Ishikawa (cell line): ENCODE measurements around the gene NRBP1.

Experiments
- CEBPB ChIP-seq: IDR thresholded peaks from 2 replicates; pipeline ENCODE4 v1.6.1; 2012
- CREB1 ChIP-seq: IDR thresholded peaks from 2 replicates; pipeline ENCODE4 v1.6.1; 2012; ENCODE audit warnings: low read depth
- EGR1 ChIP-seq: IDR thresholded peaks from 2 replicates; pipeline ENCODE4 v1.6.1; 2012
- EP300 ChIP-seq: IDR thresholded peaks from 2 replicates; pipeline ENCODE4 v1.6.1; 2012; ENCODE audit warnings: borderline replicate concordance
- FOXM1 ChIP-seq: IDR thresholded peaks from 2 replicates; pipeline ENCODE4 v1.6.1; 2012; ENCODE audit warnings: low read depth, borderline replicate concordance
- NFIC ChIP-seq: IDR thresholded peaks from 2 replicates; pipeline ENCODE4 v1.6.1; 2012
- RAD21 ChIP-seq: IDR thresholded peaks from 2 replicates; pipeline ENCODE4 v1.6.1; 2012; ENCODE audit warnings: low read depth
- TAF1 ChIP-seq: IDR thresholded peaks from 2 replicates; pipeline ENCODE4 v1.6.1; 2012; ENCODE audit warnings: low read depth, mild to moderate bottlenecking
- TCF12 ChIP-seq: IDR thresholded peaks from 2 replicates; pipeline ENCODE4 v1.6.1; 2012; ENCODE audit warnings: low read depth
- TEAD4 ChIP-seq: IDR thresholded peaks from 2 replicates; pipeline ENCODE4 v1.6.1; 2012
- YY1 ChIP-seq: IDR thresholded peaks from 2 replicates; pipeline ENCODE4 v1.6.1; 2012; ENCODE audit warnings: low read depth
- ZBTB7A ChIP-seq: IDR thresholded peaks from 2 replicates; pipeline ENCODE4 v1.6.1; 2012; ENCODE audit warnings: low read depth
- TF ChIP-seq, protein P1 (sequence below): IDR thresholded peaks from 2 replicates; pipeline ENCODE4 v1.6.1; 2012
- TF ChIP-seq, protein P2 (sequence below): IDR thresholded peaks from 2 replicates; pipeline ENCODE4 v1.6.1; 2012; ENCODE audit warnings: low read depth, mild to moderate bottlenecking
- TF ChIP-seq, protein P3 (sequence below): IDR thresholded peaks from 2 replicates; pipeline ENCODE4 v1.6.1; 2012

The NRBP1 gene

DNA sequence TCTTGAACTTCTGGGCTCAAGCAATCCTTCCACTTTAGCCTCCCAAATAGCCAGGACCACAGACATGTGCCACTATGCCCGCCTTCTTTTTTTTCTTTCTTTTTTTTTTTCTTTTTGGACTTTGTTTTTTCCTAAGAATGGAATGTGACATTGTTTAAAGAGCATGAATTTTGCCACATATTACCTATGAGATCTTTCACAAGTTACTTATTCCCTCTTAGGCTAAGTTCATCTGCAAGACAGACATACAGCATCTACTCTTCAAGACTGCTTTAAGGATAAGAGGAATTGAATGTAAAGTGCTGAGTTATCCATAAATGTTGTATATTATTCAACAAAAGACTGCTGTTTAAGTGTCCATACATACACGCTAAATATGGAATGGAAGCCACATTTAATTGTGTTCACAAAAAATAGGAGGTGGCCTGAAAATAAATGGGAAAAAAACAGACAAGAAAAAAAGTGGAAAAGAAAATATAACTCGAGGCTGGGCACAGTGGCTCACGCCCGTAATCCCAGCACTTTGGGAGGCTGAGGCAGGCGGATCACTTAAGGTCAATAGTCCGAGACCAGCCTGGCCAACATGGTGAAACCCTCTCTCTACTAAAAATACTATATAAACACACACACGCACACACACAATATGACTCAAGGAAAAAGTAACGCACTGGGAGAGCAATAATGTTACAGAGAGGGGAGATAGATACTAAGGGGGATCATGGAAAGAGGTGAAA lies 15.8 kb upstream of the NRBP1 start:
- TF ChIP-seq TEAD4 (no peak), RAD21 (no peak), FOXM1 (no peak), EP300 (no peak), CEBPB (no peak), NFIC (no peak), ZBTB7A (no peak), TAF1 (no peak), CREB1 (no peak)
- TF ChIP-seq, protein P1, sequence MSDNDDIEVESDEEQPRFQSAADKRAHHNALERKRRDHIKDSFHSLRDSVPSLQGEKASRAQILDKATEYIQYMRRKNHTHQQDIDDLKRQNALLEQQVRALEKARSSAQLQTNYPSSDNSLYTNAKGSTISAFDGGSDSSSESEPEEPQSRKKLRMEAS, result no peak

DNA sequence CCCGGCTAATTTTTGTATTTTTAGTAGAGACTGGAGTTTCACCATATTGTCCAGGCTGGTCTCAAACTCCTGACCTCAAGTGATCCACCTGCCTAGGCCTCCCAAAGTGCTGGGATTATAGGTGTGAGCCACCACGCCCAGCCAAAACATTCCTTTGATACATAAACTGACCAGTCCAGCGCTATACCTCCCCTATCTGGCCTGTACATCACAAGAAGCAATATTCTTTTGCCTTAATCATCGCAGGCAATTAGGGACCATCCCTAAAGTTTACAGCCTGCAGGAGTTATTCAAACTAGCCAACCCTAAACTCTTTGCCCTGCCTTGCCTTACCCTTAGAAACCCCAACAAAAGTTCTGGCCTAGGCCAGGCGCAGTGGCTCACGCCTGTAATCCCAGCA lies 12.3 kb upstream of the NRBP1 start:
- TF ChIP-seq, protein P2, sequence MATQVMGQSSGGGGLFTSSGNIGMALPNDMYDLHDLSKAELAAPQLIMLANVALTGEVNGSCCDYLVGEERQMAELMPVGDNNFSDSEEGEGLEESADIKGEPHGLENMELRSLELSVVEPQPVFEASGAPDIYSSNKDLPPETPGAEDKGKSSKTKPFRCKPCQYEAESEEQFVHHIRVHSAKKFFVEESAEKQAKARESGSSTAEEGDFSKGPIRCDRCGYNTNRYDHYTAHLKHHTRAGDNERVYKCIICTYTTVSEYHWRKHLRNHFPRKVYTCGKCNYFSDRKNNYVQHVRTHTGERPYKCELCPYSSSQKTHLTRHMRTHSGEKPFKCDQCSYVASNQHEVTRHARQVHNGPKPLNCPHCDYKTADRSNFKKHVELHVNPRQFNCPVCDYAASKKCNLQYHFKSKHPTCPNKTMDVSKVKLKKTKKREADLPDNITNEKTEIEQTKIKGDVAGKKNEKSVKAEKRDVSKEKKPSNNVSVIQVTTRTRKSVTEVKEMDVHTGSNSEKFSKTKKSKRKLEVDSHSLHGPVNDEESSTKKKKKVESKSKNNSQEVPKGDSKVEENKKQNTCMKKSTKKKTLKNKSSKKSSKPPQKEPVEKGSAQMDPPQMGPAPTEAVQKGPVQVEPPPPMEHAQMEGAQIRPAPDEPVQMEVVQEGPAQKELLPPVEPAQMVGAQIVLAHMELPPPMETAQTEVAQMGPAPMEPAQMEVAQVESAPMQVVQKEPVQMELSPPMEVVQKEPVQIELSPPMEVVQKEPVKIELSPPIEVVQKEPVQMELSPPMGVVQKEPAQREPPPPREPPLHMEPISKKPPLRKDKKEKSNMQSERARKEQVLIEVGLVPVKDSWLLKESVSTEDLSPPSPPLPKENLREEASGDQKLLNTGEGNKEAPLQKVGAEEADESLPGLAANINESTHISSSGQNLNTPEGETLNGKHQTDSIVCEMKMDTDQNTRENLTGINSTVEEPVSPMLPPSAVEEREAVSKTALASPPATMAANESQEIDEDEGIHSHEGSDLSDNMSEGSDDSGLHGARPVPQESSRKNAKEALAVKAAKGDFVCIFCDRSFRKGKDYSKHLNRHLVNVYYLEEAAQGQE, result no peak
- TF ChIP-seq CREB1 (no peak), EGR1 (no peak), TCF12 (no peak), ZBTB7A (no peak), RAD21 (no peak), FOXM1 (no peak), EP300 (no peak), NFIC (no peak), TAF1 (no peak), TEAD4 (no peak), CEBPB (no peak)
- TF ChIP-seq, protein P1, result no peak

DNA sequence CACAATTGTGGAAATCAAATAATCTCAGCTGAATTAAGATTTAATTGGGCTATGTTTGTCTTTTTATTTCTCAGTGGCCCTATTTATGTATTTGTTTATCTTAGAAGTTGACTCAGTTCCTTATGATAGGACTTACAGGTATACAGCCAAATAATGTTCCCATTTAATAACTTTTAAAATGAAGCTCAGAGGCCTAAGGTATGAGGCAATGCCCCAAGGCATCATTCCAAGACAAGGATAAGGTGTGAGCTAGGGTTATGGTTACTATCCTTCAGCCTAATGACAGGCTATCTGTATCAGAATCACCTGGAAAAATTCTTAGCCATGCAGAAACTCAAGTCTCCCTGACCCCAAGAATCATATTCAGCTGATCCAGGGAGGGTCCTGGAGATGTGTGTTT lies 7.4 kb upstream of the NRBP1 start:
- no peak for TF ChIP-seq YY1
- TF ChIP-seq, protein P2, result no peak
- no peak for TF ChIP-seq TCF12
- TF ChIP-seq EGR1, result no peak
- TF ChIP-seq NFIC, result no peak
- TF ChIP-seq FOXM1, result no peak
- no peak for TF ChIP-seq CEBPB
- no peak for TF ChIP-seq CREB1
- TF ChIP-seq ZBTB7A, result no peak
- no peak for TF ChIP-seq EP300
- TF ChIP-seq TAF1, result no peak
- no peak for TF ChIP-seq TEAD4

DNA sequence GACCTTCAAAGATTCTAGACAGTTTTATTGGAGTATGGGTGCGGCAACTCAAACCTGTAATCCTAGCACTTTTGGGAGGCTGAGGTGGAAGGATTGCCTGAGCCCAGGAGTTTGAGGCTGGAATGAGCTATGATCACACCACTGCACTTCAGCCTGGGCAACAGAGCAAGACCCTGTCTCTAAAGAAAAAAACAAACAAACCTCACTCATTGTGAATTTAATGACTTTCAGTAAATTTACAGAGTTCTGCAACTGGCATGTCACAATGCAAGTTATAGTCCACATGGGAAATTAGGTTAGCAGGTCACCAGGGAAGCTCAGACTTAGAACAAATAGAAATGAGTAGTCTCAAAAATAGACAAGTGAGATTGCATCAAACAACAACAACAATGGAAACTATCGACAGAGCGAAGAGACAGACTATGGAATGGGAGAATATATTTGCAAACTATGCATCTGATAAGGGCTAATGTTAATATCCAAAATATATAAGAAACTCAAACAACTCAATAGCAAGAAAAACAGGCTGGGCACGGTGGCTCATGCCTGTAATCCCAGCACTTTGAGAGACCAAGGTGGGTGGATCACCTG lies 6.7 kb upstream of the NRBP1 start:
- no peak for TF ChIP-seq EGR1
- no peak for TF ChIP-seq TEAD4
- no peak for TF ChIP-seq TCF12
- TF ChIP-seq, protein P3, sequence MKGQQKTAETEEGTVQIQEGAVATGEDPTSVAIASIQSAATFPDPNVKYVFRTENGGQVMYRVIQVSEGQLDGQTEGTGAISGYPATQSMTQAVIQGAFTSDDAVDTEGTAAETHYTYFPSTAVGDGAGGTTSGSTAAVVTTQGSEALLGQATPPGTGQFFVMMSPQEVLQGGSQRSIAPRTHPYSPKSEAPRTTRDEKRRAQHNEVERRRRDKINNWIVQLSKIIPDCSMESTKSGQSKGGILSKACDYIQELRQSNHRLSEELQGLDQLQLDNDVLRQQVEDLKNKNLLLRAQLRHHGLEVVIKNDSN, result no peak
- TF ChIP-seq CREB1, result no peak
- TF ChIP-seq, protein P1, result no peak
- no peak for TF ChIP-seq FOXM1
- TF ChIP-seq NFIC, result no peak
- no peak for TF ChIP-seq CEBPB
- TF ChIP-seq, protein P2, result no peak
- TF ChIP-seq YY1, result no peak
- TF ChIP-seq ZBTB7A, result no peak
- no peak for TF ChIP-seq RAD21
